ENCODE data around the gene SLC1A4.

Gene SLC1A4

GRCh38 chr2:64944484-64944883 is 44.7 kb upstream of the SLC1A4 start:
- Histone ChIP-seq H3K36me3 (no peaks in the 10 kb centered on the region), H3K27ac (no peak overlapping the region), H3K27me3 (ENCODE audit: insufficient read depth, low read depth, severe bottlenecking) (no peaks in the 10 kb centered on the region), H3K4me3 (ENCODE audit: low read depth, low read length) (no peak overlapping the region), H3K9me3 (ENCODE audit: severe bottlenecking) (no peaks in the 10 kb centered on the region)
- TF ChIP-seq, protein P1, sequence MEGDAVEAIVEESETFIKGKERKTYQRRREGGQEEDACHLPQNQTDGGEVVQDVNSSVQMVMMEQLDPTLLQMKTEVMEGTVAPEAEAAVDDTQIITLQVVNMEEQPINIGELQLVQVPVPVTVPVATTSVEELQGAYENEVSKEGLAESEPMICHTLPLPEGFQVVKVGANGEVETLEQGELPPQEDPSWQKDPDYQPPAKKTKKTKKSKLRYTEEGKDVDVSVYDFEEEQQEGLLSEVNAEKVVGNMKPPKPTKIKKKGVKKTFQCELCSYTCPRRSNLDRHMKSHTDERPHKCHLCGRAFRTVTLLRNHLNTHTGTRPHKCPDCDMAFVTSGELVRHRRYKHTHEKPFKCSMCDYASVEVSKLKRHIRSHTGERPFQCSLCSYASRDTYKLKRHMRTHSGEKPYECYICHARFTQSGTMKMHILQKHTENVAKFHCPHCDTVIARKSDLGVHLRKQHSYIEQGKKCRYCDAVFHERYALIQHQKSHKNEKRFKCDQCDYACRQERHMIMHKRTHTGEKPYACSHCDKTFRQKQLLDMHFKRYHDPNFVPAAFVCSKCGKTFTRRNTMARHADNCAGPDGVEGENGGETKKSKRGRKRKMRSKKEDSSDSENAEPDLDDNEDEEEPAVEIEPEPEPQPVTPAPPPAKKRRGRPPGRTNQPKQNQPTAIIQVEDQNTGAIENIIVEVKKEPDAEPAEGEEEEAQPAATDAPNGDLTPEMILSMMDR (IDR thresholded peaks at IDR 0.05; ENCODE audit: low read depth, low read length), result no peak
- DNase-seq, result no peak

- Histone ChIP-seq H3K4me3 (ENCODE audit: low read depth, low read length) (no peak overlapping the region), H3K9me3 (ENCODE audit: severe bottlenecking) (no peaks in the 10 kb centered on the region), H3K27me3 (ENCODE audit: insufficient read depth, low read depth, severe bottlenecking) (no peaks in the 10 kb centered on the region), H3K27ac (no peak overlapping the region), H3K36me3 (no peaks in the 10 kb centered on the region)
- DNase-seq, result no peak
- TF ChIP-seq, protein P1 (IDR thresholded peaks at IDR 0.05; ENCODE audit: low read depth, low read length), result no peak
These were observed 43.0 kb upstream of the SLC1A4 start for GRCh38 chr2:64945973-64946768.

- H3K4me3 ChIP-seq (ENCODE audit: low read depth, low read length), result no peak overlapping the region
These were observed 42.4 kb upstream of the SLC1A4 start for GRCh38 chr2:64946769-64947247.

DNA sequence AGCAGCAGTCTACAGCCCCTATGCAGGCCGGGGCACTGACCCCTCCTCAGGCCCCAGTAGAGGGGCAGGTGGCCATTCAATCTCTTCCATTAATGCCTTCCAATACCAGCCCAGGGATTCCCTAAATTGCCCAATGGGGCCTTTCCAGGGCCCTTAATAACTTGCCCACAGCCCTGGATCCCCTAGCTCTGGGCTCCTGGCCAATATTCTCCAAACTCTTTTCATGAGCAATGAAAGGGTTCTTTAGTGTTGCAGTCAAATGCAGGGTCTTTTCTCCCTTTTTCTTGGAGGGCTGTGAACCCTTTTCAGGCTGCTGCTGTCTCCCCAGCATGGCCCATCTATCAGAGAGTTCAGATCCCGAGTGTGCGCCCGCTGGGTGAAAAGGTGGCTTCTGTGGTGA is 41.3 kb upstream of the SLC1A4 start:
- Histone ChIP-seq H3K27ac (no peak overlapping the region), H3K36me3 (no peaks in the 10 kb centered on the region)
- TF ChIP-seq, protein P1 (IDR thresholded peaks at IDR 0.05; ENCODE audit: low read depth, low read length), result no peak

More at GRCh38 chr2:64946769-64947247, 42.4 kb upstream of the SLC1A4 start:
- Histone ChIP-seq H3K9me3 (ENCODE audit: severe bottlenecking) (no peaks in the 10 kb centered on the region), H3K27me3 (ENCODE audit: insufficient read depth, low read depth, severe bottlenecking) (no peaks in the 10 kb centered on the region), H3K36me3 (no peaks in the 10 kb centered on the region), H3K27ac (no peak overlapping the region)
- TF ChIP-seq, protein P1 (IDR thresholded peaks at IDR 0.05; ENCODE audit: low read depth, low read length), result no peak
- no peak for DNase-seq

DNA sequence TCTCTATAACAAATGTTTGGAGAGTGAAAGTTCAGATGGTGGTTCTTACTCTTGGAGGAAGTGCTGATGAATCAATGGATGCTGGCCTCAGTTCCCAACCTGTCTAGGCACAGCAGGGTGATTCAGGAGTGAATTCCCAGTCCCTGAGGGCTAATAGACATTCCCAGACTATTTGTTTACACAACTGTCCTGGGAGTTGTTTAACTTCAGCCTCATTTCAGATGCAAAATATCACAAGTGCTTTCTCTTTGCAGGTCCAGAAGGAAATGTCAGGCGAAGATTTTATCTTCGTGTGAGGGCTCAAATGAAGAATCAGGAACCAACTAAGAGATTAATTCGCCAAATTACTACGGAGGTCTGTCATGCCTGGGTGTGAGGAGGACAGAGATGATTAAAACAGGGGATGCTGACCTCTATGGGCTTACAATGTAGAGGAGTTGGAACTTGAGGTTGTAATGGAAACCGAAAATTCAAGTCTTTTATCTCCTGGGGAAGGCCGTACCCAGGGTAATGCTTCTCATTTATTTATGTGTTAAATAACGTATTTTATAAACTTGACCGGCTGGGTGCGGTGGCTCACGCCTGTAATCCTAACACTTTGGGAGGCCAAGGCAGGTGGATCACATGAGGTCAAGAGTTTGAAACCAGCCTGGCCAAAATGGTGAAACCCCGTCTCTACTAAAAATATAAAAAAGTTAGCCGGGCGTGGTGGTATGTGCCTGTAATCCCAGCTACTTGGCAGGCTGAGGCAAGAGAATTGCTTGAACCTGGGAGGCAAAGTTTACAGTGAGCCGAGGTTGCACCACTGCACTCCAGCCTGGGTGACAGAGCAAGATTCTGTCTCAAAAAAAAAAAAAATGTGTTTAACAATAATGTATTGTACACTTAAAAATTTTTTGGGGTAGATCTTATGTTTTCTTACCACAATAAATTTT is 38.7 kb upstream of the SLC1A4 start:
- TF ChIP-seq, protein P1 (IDR thresholded peaks at IDR 0.05; ENCODE audit: low read depth, low read length), result no peak
- no peaks in the 10 kb centered on the region for H3K36me3 ChIP-seq
- DNase-seq, result no peak
- no peak overlapping the region for H3K4me3 ChIP-seq (ENCODE audit: low read depth, low read length)
- no peak overlapping the region for H3K27ac ChIP-seq
- no peaks in the 10 kb centered on the region for H3K27me3 ChIP-seq (ENCODE audit: insufficient read depth, low read depth, severe bottlenecking)
- no peaks in the 10 kb centered on the region for H3K9me3 ChIP-seq (ENCODE audit: severe bottlenecking)

More for the DNA sequence above, 41.3 kb upstream of the SLC1A4 start:
- DNase-seq, result no peak
- H3K27me3 ChIP-seq (ENCODE audit: insufficient read depth, low read depth, severe bottlenecking), result no peaks in the 10 kb centered on the region
- no peak overlapping the region for H3K4me3 ChIP-seq (ENCODE audit: low read depth, low read length)
- H3K9me3 ChIP-seq (ENCODE audit: severe bottlenecking), result no peaks in the 10 kb centered on the region

All from WERI-Rb-1 (cell line).